Measurements from ENCODE around the gene HSF5.

Gene HSF5

GRCh38 chr17:58487589-58488427 lies at the start of gene HSF5:
Gene HSF5 (minus strand): TSS chr17:58488408. CDS start chr17:58488274, 134 bp downstream.
- DNase-seq (ENCODE audit: low spot score), result peak; percentile 66
- in situ Hi-C loops (cut with MboI; ENCODE audit: low sequenced_read_pairs, unreplicated experiment), result no loop called here
- TF ChIP-seq CTCF (IDR thresholded peaks at IDR 0.05; ENCODE audit: borderline replicate concordance, control extremely low read depth, extremely low read depth, insufficient read depth, missing control alignments), result peak; percentile 48

GRCh38 chr17:58537266-58537665 lies 49.1 kb upstream of the HSF5 start:
- TF ChIP-seq CTCF (IDR thresholded peaks at IDR 0.05; ENCODE audit: borderline replicate concordance, control extremely low read depth, extremely low read depth, insufficient read depth, missing control alignments), result no peak
- DNase-seq (ENCODE audit: low spot score), result no peak
- in situ Hi-C loops (cut with MboI; ENCODE audit: low sequenced_read_pairs, unreplicated experiment), result no loop called here

- in situ Hi-C loops (cut with MboI; ENCODE audit: low sequenced_read_pairs, unreplicated experiment), result no loop called here
- no peak for DNase-seq (ENCODE audit: low spot score)
- TF ChIP-seq CTCF (IDR thresholded peaks at IDR 0.05; ENCODE audit: borderline replicate concordance, control extremely low read depth, extremely low read depth, insufficient read depth, missing control alignments), result no peak
Measured at GRCh38 chr17:58536542-58536941, 48.3 kb upstream of the HSF5 start.

- TF ChIP-seq CTCF (IDR thresholded peaks at IDR 0.05; ENCODE audit: borderline replicate concordance, control extremely low read depth, extremely low read depth, insufficient read depth, missing control alignments), result no peak
- in situ Hi-C loops (cut with MboI; ENCODE audit: low sequenced_read_pairs, unreplicated experiment), result no loop called here
- no peak for DNase-seq (ENCODE audit: low spot score)
Measured at GRCh38 chr17:58535431-58535830, 47.2 kb upstream of the HSF5 start.

- in situ Hi-C loops (cut with MboI; ENCODE audit: low sequenced_read_pairs, unreplicated experiment), result no loop called here
- TF ChIP-seq CTCF (IDR thresholded peaks at IDR 0.05; ENCODE audit: borderline replicate concordance, control extremely low read depth, extremely low read depth, insufficient read depth, missing control alignments), result no peak
- no peak for DNase-seq (ENCODE audit: low spot score)
Measured at GRCh38 chr17:58534901-58535421, 46.8 kb upstream of the HSF5 start.

GRCh38 chr17:58534331-58534730 lies 46.1 kb upstream of the HSF5 start:
- in situ Hi-C loops (cut with MboI; ENCODE audit: low sequenced_read_pairs, unreplicated experiment), result no loop called here
- no peak for DNase-seq (ENCODE audit: low spot score)
- no peak for TF ChIP-seq CTCF (IDR thresholded peaks at IDR 0.05; ENCODE audit: borderline replicate concordance, control extremely low read depth, extremely low read depth, insufficient read depth, missing control alignments)

Data from GM13976 (cell line).